Cardiac muscle cell (in vitro differentiated cells and primary cell): ENCODE data around the gene LAYN. TPM values are rescaled to one million over a fixed set of nuclear protein-coding genes. Genes with fewer than 3 reads are reported as not detected.

Source experiments
- DNase-seq, 2 donors: peaks; one replicate each; pipeline versions ENCODE4 v3.0.0 to v3.0.0-alpha.2; 2010 to 2017; ENCODE audit warnings: low read depth in 1 of 2, low spot score in 1 of 2
- H3K27ac ChIP-seq: fragments of 200-600 bp; sonication (generic); 2 replicates; pipeline ENCODE4 v1.5.1; 2016
- H3K27me3 ChIP-seq: fragments of 200-600 bp; sonication (generic); 2 replicates; pipeline ENCODE4 v1.6.0; 2016; ENCODE audit warnings: control low read depth
- H3K36me3 ChIP-seq: fragments of 200-600 bp; sonication (generic); 2 replicates; pipeline ENCODE4 v1.5.1; 2016; ENCODE audit warnings: control low read depth
- H3K4me1 ChIP-seq: fragments of 200-600 bp; sonication (generic); 2 replicates; pipeline ENCODE4 v1.8.1; 2017; ENCODE audit warnings: low read depth, mild to moderate bottlenecking, mixed run types
- H3K4me3 ChIP-seq: fragments of 200-600 bp; sonication (generic); 2 replicates; pipeline ENCODE4 v1.5.1; 2016; ENCODE audit warnings: mild to moderate bottlenecking
- H3K9me3 ChIP-seq: fragments of 200-600 bp; sonication (generic); 2 replicates; pipeline ENCODE4 v1.5.1; 2017; ENCODE audit warnings: low read depth, mild to moderate bottlenecking, control low read depth
- polyA plus RNA-seq: library from polyadenylated mRNA; unstranded; fragments of >200 nt; fragmentation: Nextera tagmentation; extraction: Ambion mirVana; gene quantifications from 2 replicates; pipeline ENCODE4 v1.2.1, GENCODE V29; 2016
- total RNA-seq: library from RNA; depleted of rRNA; stranded (reverse); fragments of >200 nt; gene quantifications from 2 replicates; pipeline ENCODE4 v1.2.3, GENCODE V29; 2016
- TF ChIP-seq, protein P1 (sequence below): IDR thresholded peaks from 2 replicates; pipeline ENCODE4 v1.5.1; 2012; ENCODE audit warnings: low read depth, mild to moderate bottlenecking, low read length

LAYN gene
- total and polyA plus RNA-seq, 2 experiments from 2014 or later = 1.1 to 2.6 TPM

DNA sequence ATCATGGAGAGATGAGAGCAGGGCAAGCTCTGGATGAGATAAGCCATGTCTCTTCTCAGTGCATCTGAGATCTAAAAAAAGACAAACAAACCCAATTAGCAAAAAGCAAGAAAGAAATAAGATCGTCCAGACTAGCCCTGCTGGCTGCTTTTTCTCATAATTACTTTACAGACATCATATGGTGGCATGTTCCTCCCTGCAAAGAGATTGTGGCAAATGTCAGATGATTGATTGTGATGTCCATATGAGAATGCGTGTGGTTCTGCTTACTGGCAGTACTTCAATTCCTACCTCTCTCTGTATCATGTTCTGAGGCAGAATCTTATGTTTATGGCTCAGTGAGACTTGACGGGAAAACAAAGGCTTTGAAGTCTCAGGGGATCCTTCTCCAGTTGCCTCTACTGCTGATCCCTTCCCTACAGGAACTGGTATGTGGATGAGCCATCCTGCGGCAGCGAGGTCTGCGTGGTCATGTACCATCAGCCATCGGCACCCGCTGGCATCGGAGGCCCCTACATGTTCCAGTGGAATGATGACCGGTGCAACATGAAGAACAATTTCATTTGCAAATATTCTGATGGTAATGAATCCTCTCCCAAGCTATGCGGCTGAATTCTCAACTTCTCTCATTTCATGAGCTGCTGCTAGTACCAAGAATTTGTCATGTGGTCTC lies 8.8 kb downstream of the LAYN start:
- Histone ChIP-seq H3K4me1 (peaks cover 17% of the 10 kb centered on the region), H3K27me3 (no peaks in the 10 kb centered on the region), H3K9me3 (no peaks in the 10 kb centered on the region), H3K4me3 (no peak overlapping the region), H3K36me3 (no peaks in the 10 kb centered on the region), H3K27ac (no peak overlapping the region)
- TF ChIP-seq, protein P1, sequence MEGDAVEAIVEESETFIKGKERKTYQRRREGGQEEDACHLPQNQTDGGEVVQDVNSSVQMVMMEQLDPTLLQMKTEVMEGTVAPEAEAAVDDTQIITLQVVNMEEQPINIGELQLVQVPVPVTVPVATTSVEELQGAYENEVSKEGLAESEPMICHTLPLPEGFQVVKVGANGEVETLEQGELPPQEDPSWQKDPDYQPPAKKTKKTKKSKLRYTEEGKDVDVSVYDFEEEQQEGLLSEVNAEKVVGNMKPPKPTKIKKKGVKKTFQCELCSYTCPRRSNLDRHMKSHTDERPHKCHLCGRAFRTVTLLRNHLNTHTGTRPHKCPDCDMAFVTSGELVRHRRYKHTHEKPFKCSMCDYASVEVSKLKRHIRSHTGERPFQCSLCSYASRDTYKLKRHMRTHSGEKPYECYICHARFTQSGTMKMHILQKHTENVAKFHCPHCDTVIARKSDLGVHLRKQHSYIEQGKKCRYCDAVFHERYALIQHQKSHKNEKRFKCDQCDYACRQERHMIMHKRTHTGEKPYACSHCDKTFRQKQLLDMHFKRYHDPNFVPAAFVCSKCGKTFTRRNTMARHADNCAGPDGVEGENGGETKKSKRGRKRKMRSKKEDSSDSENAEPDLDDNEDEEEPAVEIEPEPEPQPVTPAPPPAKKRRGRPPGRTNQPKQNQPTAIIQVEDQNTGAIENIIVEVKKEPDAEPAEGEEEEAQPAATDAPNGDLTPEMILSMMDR = no peak
- DNase-seq = no peak

DNA sequence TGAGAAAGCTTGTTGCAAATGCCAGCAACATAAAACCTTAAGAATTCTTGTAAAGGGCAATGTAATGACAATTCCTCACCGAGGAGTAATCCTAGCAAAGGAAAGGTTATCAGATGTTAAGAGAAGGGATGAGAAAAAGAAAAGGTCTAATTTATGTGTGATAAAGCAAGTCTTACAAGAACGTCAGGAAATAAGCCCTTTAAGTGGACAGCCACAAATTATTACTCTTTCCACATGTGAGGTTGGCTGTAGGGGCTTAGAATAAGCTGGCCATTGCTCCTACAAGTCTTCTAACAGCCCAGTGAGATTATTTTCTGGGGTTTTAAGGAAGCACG lies 9.3 kb downstream of the LAYN start:
- no peaks in the 10 kb centered on the region for H3K36me3 ChIP-seq
- H3K4me3 ChIP-seq = no peak overlapping the region
- H3K27ac ChIP-seq = no peak overlapping the region
- TF ChIP-seq, protein P1 = no peak
- DNase-seq = no peak
- H3K4me1 ChIP-seq = peaks cover 17% of the 10 kb centered on the region
- H3K27me3 ChIP-seq = no peaks in the 10 kb centered on the region
- no peaks in the 10 kb centered on the region for H3K9me3 ChIP-seq

DNA sequence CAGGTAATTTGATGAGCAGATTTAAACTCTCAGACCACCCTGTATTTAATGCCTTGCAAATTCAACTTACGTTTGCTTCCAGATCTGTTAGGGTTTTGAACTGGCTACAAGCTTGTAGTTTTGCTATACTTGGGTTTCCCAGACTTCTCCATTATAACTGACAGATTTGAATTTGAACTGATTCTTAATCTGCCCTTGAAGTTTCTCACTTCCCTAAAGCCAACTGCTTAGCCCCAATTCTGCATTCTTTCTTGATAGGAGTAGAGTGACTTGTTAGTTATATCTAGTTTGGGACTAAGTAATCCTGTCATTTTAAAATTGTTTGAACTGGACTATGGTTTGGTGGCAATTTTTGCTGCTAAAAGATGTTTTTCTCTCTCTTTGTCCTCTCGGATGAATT lies 9.7 kb downstream of the LAYN start:
- DNase-seq = no peak
- TF ChIP-seq, protein P1 = no peak
- Histone ChIP-seq H3K9me3 (no peaks in the 10 kb centered on the region), H3K4me1 (peaks cover 17% of the 10 kb centered on the region), H3K4me3 (no peak overlapping the region), H3K36me3 (no peaks in the 10 kb centered on the region), H3K27me3 (no peaks in the 10 kb centered on the region), H3K27ac (no peak overlapping the region)

DNA sequence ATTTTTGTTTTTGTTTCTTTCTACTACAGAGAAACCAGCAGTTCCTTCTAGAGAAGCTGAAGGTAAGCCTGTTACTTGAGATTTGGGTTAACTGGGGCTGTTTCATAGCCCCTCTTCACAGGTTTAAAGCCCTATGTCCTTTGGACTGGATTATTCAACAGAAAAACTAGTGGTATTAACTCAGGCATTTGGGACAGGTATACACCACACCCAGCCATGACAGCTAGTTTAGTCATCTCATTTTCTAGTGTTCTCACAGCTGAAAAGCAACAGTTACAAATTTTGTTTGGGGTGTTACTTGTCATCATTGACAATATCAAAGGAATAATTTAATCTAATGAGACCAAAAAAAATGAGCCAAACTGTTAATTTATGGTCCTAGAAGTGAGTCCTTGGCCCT lies 14.0 kb downstream of the LAYN start:
- no peaks in the 10 kb centered on the region for H3K36me3 ChIP-seq
- H3K4me1 ChIP-seq = peaks cover 3% of the 10 kb centered on the region
- H3K27ac ChIP-seq = no peak overlapping the region
- H3K9me3 ChIP-seq = no peaks in the 10 kb centered on the region
- H3K4me3 ChIP-seq = no peak overlapping the region
- no peak for DNase-seq
- TF ChIP-seq, protein P1 = no peak
- no peaks in the 10 kb centered on the region for H3K27me3 ChIP-seq

DNA sequence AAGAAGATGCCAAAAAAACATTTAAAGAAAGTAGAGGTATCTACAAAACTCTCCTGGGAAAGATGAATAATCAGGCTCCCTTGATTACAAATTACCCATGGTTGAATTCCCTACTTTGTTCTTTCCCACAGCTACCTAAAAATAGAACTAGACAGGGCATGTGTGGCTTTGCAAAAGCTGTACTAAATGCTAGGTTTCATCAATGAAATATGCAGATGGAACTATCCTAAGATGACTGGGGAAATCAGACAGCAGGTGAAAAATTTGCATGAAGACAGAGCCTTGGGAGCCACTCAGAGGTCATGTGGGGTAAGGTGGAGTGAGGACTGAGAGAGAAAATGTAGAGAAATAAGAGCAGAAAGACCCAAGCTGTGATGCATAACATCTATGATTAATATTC lies 14.7 kb downstream of the LAYN start:
- Histone ChIP-seq H3K27me3 (no peaks in the 10 kb centered on the region), H3K27ac (no peak overlapping the region), H3K4me3 (no peak overlapping the region), H3K4me1 (no peaks in the 10 kb centered on the region), H3K36me3 (no peaks in the 10 kb centered on the region), H3K9me3 (no peaks in the 10 kb centered on the region)
- TF ChIP-seq, protein P1 = no peak
- no peak for DNase-seq
